Measurements from ENCODE around the gene LCMT1. TPM values are rescaled to one million over a fixed set of nuclear protein-coding genes. Genes with fewer than 3 reads are reported as not detected.

LCMT1 gene
- total and polyA plus RNA-seq, 2 experiments from 2014 or later = 30.3 to 50.5 TPM

DNA sequence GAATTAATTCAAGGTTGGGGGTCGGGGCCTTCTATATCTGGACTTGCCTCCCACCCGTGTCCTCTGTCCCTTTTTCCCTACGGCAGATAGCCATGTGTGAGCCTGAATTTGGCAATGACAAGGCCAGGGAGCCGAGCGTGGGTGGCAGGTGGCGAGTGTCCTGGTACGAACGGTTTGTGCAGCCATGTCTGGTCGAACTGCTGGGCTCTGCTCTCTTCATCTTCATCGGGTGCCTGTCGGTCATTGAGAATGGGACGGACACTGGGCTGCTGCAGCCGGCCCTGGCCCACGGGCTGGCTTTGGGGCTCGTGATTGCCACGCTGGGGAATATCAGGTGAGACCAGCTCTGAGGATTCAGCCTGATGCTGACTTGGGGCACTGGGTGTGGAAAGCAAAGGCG, 105.6 kb downstream of the LCMT1 start:
- H3K9me3 ChIP-seq (ENCODE audit: low read depth) = no peaks in the 10 kb centered on the region
- no peak for DNase-seq
- H3K4me2 ChIP-seq (ENCODE audit: unreplicated experiment) = no peak overlapping the region
- H2AFZ ChIP-seq = no peak overlapping the region
- 0 out of 2 replicates have a peak, but pooled peaks cover 7% of the 10 kb centered on the region for H3K27me3 ChIP-seq (replicated peaks; ENCODE audit: insufficient read depth)
- H3K4me3 ChIP-seq = no peak overlapping the region
- H3K27ac ChIP-seq = no peak overlapping the region
- no peaks in the 10 kb centered on the region for H4K20me1 ChIP-seq (ENCODE audit: insufficient read depth)
- H3K36me3 ChIP-seq (ENCODE audit: low read depth) = no peaks in the 10 kb centered on the region
- H3F3A ChIP-seq (ENCODE audit: insufficient read depth) = no peaks in the 10 kb centered on the region
- no peaks in the 10 kb centered on the region for H3K4me1 ChIP-seq (ENCODE audit: insufficient read depth)
- no peak overlapping the region for H3K9ac ChIP-seq
- TF ChIP-seq EZH2 (IDR thresholded peaks at IDR 0.05; ENCODE audit: insufficient read depth, poor library complexity, severe bottlenecking) = no peak
- no peak for TF ChIP-seq EZH2phosphoT487 (IDR thresholded peaks at IDR 0.05; ENCODE audit: insufficient read depth, low read depth)
- no peaks in the 10 kb centered on the region for H3K79me2 ChIP-seq (ENCODE audit: insufficient read depth)
- WGBS, 2 experiments (ENCODE audit: low coverage in 1 of 2, low lambda C conversion rate in 2 of 2, missing lambda C conversion rate in 2 of 2) = 67 to 68% methylated on average over 17 of the region's 17 CpGs
- in situ Hi-C loops (cut with MboI) = no loop called here
- H3K9me2 ChIP-seq (ENCODE audit: insufficient read depth) = no peaks in the 10 kb centered on the region

DNA sequence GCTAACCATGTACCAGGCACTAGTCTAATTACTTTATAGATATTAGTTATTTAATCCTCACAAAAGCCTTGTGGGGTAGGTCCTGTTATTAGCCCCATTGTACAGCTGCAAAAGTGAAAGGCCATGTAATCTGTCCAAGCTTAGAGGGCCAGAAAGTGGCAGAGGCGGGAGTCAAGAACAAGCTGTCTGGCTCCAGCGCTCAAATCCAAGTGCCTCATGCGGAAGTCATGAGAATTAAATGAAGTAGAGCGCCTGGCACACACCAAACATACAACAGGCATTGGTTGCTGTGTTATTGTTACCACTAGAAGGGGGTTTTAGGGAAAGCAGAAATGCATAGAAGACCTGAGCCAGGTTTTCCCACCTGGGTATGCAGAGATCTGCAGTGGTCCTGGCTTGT, 106.4 kb downstream of the LCMT1 start:
- no peak overlapping the region for H3K9ac ChIP-seq
- H3F3A ChIP-seq (ENCODE audit: insufficient read depth) = no peaks in the 10 kb centered on the region
- H3K4me3 ChIP-seq = no peak overlapping the region
- H3K27ac ChIP-seq = no peak overlapping the region
- no peak overlapping the region for H3K4me2 ChIP-seq (ENCODE audit: unreplicated experiment)
- WGBS, 2 experiments (ENCODE audit: low coverage in 1 of 2, low lambda C conversion rate in 2 of 2, missing lambda C conversion rate in 2 of 2) = 53 to 54% methylated on average over 4 of the region's 4 CpGs
- 0 out of 2 replicates have a peak, but pooled peaks cover 7% of the 10 kb centered on the region for H3K27me3 ChIP-seq (replicated peaks; ENCODE audit: insufficient read depth)
- no peaks in the 10 kb centered on the region for H3K9me2 ChIP-seq (ENCODE audit: insufficient read depth)
- TF ChIP-seq EZH2phosphoT487 (IDR thresholded peaks at IDR 0.05; ENCODE audit: insufficient read depth, low read depth) = no peak
- no peak for TF ChIP-seq EZH2 (IDR thresholded peaks at IDR 0.05; ENCODE audit: insufficient read depth, poor library complexity, severe bottlenecking)
- H2AFZ ChIP-seq = no peak overlapping the region
- H3K79me2 ChIP-seq (ENCODE audit: insufficient read depth) = no peaks in the 10 kb centered on the region
- H3K9me3 ChIP-seq (ENCODE audit: low read depth) = no peaks in the 10 kb centered on the region
- in situ Hi-C loops (cut with MboI) = no loop called here
- H3K36me3 ChIP-seq (ENCODE audit: low read depth) = no peaks in the 10 kb centered on the region
- no peaks in the 10 kb centered on the region for H4K20me1 ChIP-seq (ENCODE audit: insufficient read depth)
- DNase-seq = no peak
- H3K4me1 ChIP-seq (ENCODE audit: insufficient read depth) = no peaks in the 10 kb centered on the region

DNA sequence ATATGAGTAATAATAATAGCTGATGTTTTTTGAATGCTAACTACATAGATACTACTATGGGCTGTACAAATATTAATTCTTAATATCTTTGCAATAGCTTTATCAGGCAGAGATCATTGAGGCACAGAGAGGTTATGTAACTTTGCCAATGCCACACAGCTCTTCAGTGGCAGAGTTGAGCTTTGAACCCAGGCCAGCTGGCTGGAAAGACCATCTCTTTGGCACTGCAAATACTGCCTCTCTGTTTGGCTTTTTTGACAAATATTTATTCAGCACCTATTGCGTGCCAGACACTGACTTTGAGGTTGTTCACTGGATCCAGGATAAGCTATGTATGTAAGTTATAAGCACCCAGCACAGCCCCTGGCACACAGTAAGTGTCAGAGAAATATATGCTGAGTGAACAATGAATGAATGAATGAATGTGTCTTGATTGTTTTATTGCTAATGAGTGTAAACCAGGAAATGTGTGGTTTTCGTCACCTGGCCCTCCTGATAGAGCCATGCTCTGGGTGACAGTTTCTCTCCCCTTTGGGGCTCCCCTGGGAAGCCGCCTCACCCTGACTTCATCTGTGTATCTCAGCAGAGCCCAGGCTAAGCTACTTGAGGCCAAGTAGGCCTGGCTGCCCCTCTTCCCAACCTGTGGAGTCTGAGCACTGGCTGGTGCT, 107.7 kb downstream of the LCMT1 start:
- H3K4me2 ChIP-seq (ENCODE audit: unreplicated experiment) = no peak overlapping the region
- no peaks in the 10 kb centered on the region for H3K36me3 ChIP-seq (ENCODE audit: low read depth)
- H3K9me3 ChIP-seq (ENCODE audit: low read depth) = no peaks in the 10 kb centered on the region
- in situ Hi-C loops (cut with MboI) = no loop called here
- WGBS, 2 experiments (ENCODE audit: low coverage in 1 of 2, low lambda C conversion rate in 2 of 2, missing lambda C conversion rate in 2 of 2) = 77% methylated on average over 3 of the region's 3 CpGs
- H3K9me2 ChIP-seq (ENCODE audit: insufficient read depth) = no peaks in the 10 kb centered on the region
- no peaks in the 10 kb centered on the region for H3K79me2 ChIP-seq (ENCODE audit: insufficient read depth)
- H3K27me3 ChIP-seq (replicated peaks; ENCODE audit: insufficient read depth) = 0 out of 2 replicates have a peak, but pooled peaks cover 7% of the 10 kb centered on the region
- TF ChIP-seq EZH2phosphoT487 (IDR thresholded peaks at IDR 0.05; ENCODE audit: insufficient read depth, low read depth) = no peak
- no peak overlapping the region for H3K4me3 ChIP-seq
- no peaks in the 10 kb centered on the region for H4K20me1 ChIP-seq (ENCODE audit: insufficient read depth)
- no peak overlapping the region for H2AFZ ChIP-seq
- H3K27ac ChIP-seq = no peak overlapping the region
- H3F3A ChIP-seq (ENCODE audit: insufficient read depth) = no peaks in the 10 kb centered on the region
- no peaks in the 10 kb centered on the region for H3K4me1 ChIP-seq (ENCODE audit: insufficient read depth)
- DNase-seq = no peak
- H3K9ac ChIP-seq = no peak overlapping the region

DNA sequence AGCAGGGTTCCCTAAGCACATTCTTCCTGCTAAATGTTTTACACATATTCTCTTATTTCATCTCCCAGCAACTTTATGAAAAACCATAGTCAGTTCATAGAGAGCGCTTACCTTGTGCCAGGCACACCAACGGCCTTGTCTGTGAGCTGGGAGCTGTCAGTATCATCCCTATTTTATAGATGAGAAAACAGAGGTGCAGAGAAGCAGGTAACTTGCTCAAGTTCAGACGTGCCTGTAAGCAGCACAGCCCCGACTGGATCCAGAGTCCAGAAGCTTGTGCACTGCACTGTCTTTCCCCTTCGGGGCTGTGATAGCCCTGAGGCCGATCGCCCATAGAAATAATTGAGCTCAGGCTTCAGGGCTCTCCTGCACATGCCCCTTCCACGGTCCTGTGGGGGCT, 111.4 kb downstream of the LCMT1 start:
- DNase-seq = no peak
- H3K9me3 ChIP-seq (ENCODE audit: low read depth) = no peaks in the 10 kb centered on the region
- H3K27me3 ChIP-seq (replicated peaks; ENCODE audit: insufficient read depth) = no peaks in the 10 kb centered on the region
- H3K36me3 ChIP-seq (ENCODE audit: low read depth) = no peaks in the 10 kb centered on the region
- H3K9ac ChIP-seq = no peak overlapping the region
- H3K79me2 ChIP-seq (ENCODE audit: insufficient read depth) = no peaks in the 10 kb centered on the region
- in situ Hi-C loops (cut with MboI) = loop anchor here (10.0 kb wide), 1 partner anchor 168 kb away; no protein-coding TSS in a partner anchor
- H2AFZ ChIP-seq = no peak overlapping the region
- no peaks in the 10 kb centered on the region for H3K9me2 ChIP-seq (ENCODE audit: insufficient read depth)
- H3K27ac ChIP-seq = no peak overlapping the region
- no peak for TF ChIP-seq EZH2phosphoT487 (IDR thresholded peaks at IDR 0.05; ENCODE audit: insufficient read depth, low read depth)
- TF ChIP-seq EZH2 (IDR thresholded peaks at IDR 0.05; ENCODE audit: insufficient read depth, poor library complexity, severe bottlenecking) = no peak
- H3K4me3 ChIP-seq = no peak overlapping the region
- no peak overlapping the region for H3K4me2 ChIP-seq (ENCODE audit: unreplicated experiment)
- H3F3A ChIP-seq (ENCODE audit: insufficient read depth) = no peaks in the 10 kb centered on the region
- H4K20me1 ChIP-seq (ENCODE audit: insufficient read depth) = no peaks in the 10 kb centered on the region
- 59 to 63% methylated on average over 8 of the region's 8 CpGs for WGBS, 2 experiments (ENCODE audit: low coverage in 1 of 2, low lambda C conversion rate in 2 of 2, missing lambda C conversion rate in 2 of 2)
- no peaks in the 10 kb centered on the region for H3K4me1 ChIP-seq (ENCODE audit: insufficient read depth)

Data from GM23248 (cell line).